Activated CD4-positive, alpha-beta memory T cell treated with anti-CD3 and anti-CD28 coated beads for 36 hours (primary cell): ENCODE data around the gene MAP1B. TPM values are rescaled to one million over a fixed set of nuclear protein-coding genes. Genes with fewer than 3 reads are reported as not detected.

Experiments used
- CTCF ChIA-PET: fragments of 350-600 bp; sonication (Branson Sonifier 250); formaldehyde crosslinking; loops from one replicate; lab custom pipeline; 2021; ENCODE audit warnings: antibody characterized with exemption, inconsistent platforms; lab: Charles Lee
- POLR2A ChIA-PET: fragments of 350-600 bp; sonication (Branson Sonifier 250); formaldehyde crosslinking; loops from one replicate; lab custom pipeline; 2021; ENCODE audit warnings: antibody characterized with exemption; lab: Charles Lee
- DNase-seq: peaks from one replicate; pipeline ENCODE4 v3.0.0-alpha.2; 2020
- H3K27ac Mint-ChIP-seq: one replicate; pipeline ENCODE4 v1.8.0; 2021; ENCODE audit warnings: mixed read lengths
- H3K27me3 Mint-ChIP-seq: one replicate; pipeline ENCODE4 v1.8.0; 2021; ENCODE audit warnings: mixed read lengths
- H3K36me3 Mint-ChIP-seq: one replicate; pipeline ENCODE4 v1.8.0; 2021; ENCODE audit warnings: mixed read lengths
- H3K4me1 Mint-ChIP-seq: one replicate; pipeline ENCODE4 v1.8.0; 2021; ENCODE audit warnings: low read depth, mixed read lengths
- H3K4me3 Mint-ChIP-seq: one replicate; pipeline ENCODE4 v1.8.0; 2021; ENCODE audit warnings: mild to moderate bottlenecking, mixed read lengths
- H3K9me3 Mint-ChIP-seq: one replicate; pipeline ENCODE4 v1.8.0; 2021; ENCODE audit warnings: mixed read lengths
- intact Hi-C: fragments of 100-400 bp; cut with micrococcal nuclease; formaldehyde crosslinking; loops from one replicate; pipeline ENCODE4 v1.15.1; 2023
- total RNA-seq, 2 experiments: library from RNA; stranded (reverse); gene quantifications; one replicate each; pipeline ENCODE4 v1.2.3, GENCODE V29; 2021

The MAP1B gene
- total RNA-seq, 2 experiments from 2014 or later: 0.51 to 0.78 TPM

- POLR2A ChIA-PET: no interaction called here
- intact Hi-C loops: no loop called here
- H3K27ac Mint-ChIP-seq: no peak overlapping the region
- H3K36me3 Mint-ChIP-seq: peaks cover 6% of the 10 kb centered on the region
- DNase-seq: no peak
- H3K27me3 Mint-ChIP-seq: no peaks in the 10 kb centered on the region
- H3K9me3 Mint-ChIP-seq: no peaks in the 10 kb centered on the region
- H3K4me3 Mint-ChIP-seq: no peak overlapping the region
- H3K4me1 Mint-ChIP-seq: peaks cover 24% of the 10 kb centered on the region
- CTCF ChIA-PET: no interaction called here
These were observed 101.2 kb downstream of the MAP1B start for GRCh38 chr5:72208324-72208926.

GRCh38 chr5:72209147-72210115 is 102.2 kb downstream of the MAP1B start:
- H3K4me1 Mint-ChIP-seq: peaks cover 24% of the 10 kb centered on the region
- no peaks in the 10 kb centered on the region for H3K9me3 Mint-ChIP-seq
- H3K4me3 Mint-ChIP-seq: no peak overlapping the region
- no peak for DNase-seq
- H3K36me3 Mint-ChIP-seq: peaks cover 3% of the 10 kb centered on the region
- POLR2A ChIA-PET: no interaction called here
- CTCF ChIA-PET: interaction anchor here (1.5 kb wide), 1 partner anchor 9 kb away, joined by 5 read pairs; no protein-coding TSS in a partner anchor
- intact Hi-C loops: no loop called here
- H3K27ac Mint-ChIP-seq: no peak overlapping the region
- no peaks in the 10 kb centered on the region for H3K27me3 Mint-ChIP-seq

- POLR2A ChIA-PET: no interaction called here
- H3K27ac Mint-ChIP-seq: no peak overlapping the region
- intact Hi-C loops: no loop called here
- peaks cover 18% of the 10 kb centered on the region for H3K4me1 Mint-ChIP-seq
- H3K36me3 Mint-ChIP-seq: peaks cover 5% of the 10 kb centered on the region
- H3K27me3 Mint-ChIP-seq: no peaks in the 10 kb centered on the region
- no peak overlapping the region for H3K4me3 Mint-ChIP-seq
- CTCF ChIA-PET: interaction anchor here (1.5 kb wide), 1 partner anchor 11 kb away, joined by 5 read pairs; no protein-coding TSS in a partner anchor
- no peaks in the 10 kb centered on the region for H3K9me3 Mint-ChIP-seq
- DNase-seq: no peak
These were observed 103.8 kb downstream of the MAP1B start for GRCh38 chr5:72210888-72211678.

- CTCF ChIA-PET: no interaction called here
- no peak overlapping the region for H3K27ac Mint-ChIP-seq
- peaks cover 9% of the 10 kb centered on the region for H3K4me1 Mint-ChIP-seq
- intact Hi-C loops: loop anchor here (2.0 kb wide), 1 partner anchor 23 kb away; no protein-coding TSS in a partner anchor
- H3K36me3 Mint-ChIP-seq: peaks cover 12% of the 10 kb centered on the region
- H3K27me3 Mint-ChIP-seq: no peaks in the 10 kb centered on the region
- H3K4me3 Mint-ChIP-seq: no peak overlapping the region
- POLR2A ChIA-PET: no interaction called here
- H3K9me3 Mint-ChIP-seq: no peaks in the 10 kb centered on the region
- no peak for DNase-seq
These were observed 104.9 kb downstream of the MAP1B start for GRCh38 chr5:72212171-72212570.

- Mint-ChIP-seq H3K27me3 (no peaks in the 10 kb centered on the region), H3K4me3 (no peak overlapping the region), H3K36me3 (peaks cover 21% of the 10 kb centered on the region), H3K4me1 (peaks cover 3% of the 10 kb centered on the region), H3K9me3 (no peaks in the 10 kb centered on the region), H3K27ac (no peak overlapping the region)
- DNase-seq: no peak
- POLR2A ChIA-PET: no interaction called here
- CTCF ChIA-PET: interaction anchor here (1.2 kb wide), 1 partner anchor 95 kb away, joined by 3 read pairs; no protein-coding TSS in a partner anchor
- intact Hi-C loops: loop anchor here (2.0 kb wide), 1 partner anchor 21 kb away; no protein-coding TSS in a partner anchor
These were observed 106.2 kb downstream of the MAP1B start for GRCh38 chr5:72213482-72213881.

- CTCF ChIA-PET: no interaction called here
- H3K36me3 Mint-ChIP-seq: peaks cover 28% of the 10 kb centered on the region
- DNase-seq: no peak
- H3K9me3 Mint-ChIP-seq: no peaks in the 10 kb centered on the region
- no peaks in the 10 kb centered on the region for H3K27me3 Mint-ChIP-seq
- no peak overlapping the region for H3K27ac Mint-ChIP-seq
- H3K4me3 Mint-ChIP-seq: no peak overlapping the region
- intact Hi-C loops: no loop called here
- POLR2A ChIA-PET: no interaction called here
- H3K4me1 Mint-ChIP-seq: no peaks in the 10 kb centered on the region
These were observed 106.9 kb downstream of the MAP1B start for GRCh38 chr5:72214168-72214567.

GRCh38 chr5:72216756-72217155 is 109.5 kb downstream of the MAP1B start:
- Mint-ChIP-seq H3K27ac (no peak overlapping the region), H3K9me3 (no peaks in the 10 kb centered on the region), H3K4me1 (no peaks in the 10 kb centered on the region), H3K27me3 (no peaks in the 10 kb centered on the region), H3K4me3 (no peak overlapping the region), H3K36me3 (peaks cover 46% of the 10 kb centered on the region)
- POLR2A ChIA-PET: no interaction called here
- intact Hi-C loops: no loop called here
- CTCF ChIA-PET: no interaction called here
- DNase-seq: no peak

GRCh38 chr5:72221099-72221498 is 113.8 kb downstream of the MAP1B start:
- no peaks in the 10 kb centered on the region for H3K4me1 Mint-ChIP-seq
- CTCF ChIA-PET: no interaction called here
- no peaks in the 10 kb centered on the region for H3K9me3 Mint-ChIP-seq
- H3K27ac Mint-ChIP-seq: no peak overlapping the region
- POLR2A ChIA-PET: no interaction called here
- H3K4me3 Mint-ChIP-seq: no peak overlapping the region
- no peaks in the 10 kb centered on the region for H3K27me3 Mint-ChIP-seq
- DNase-seq: no peak
- intact Hi-C loops: no loop called here
- H3K36me3 Mint-ChIP-seq: peaks cover 79% of the 10 kb centered on the region

- POLR2A ChIA-PET: no interaction called here
- DNase-seq: no peak
- peaks cover 82% of the 10 kb centered on the region for H3K36me3 Mint-ChIP-seq
- intact Hi-C loops: no loop called here
- H3K4me3 Mint-ChIP-seq: no peak overlapping the region
- no peaks in the 10 kb centered on the region for H3K27me3 Mint-ChIP-seq
- CTCF ChIA-PET: no interaction called here
- no peaks in the 10 kb centered on the region for H3K4me1 Mint-ChIP-seq
- no peak overlapping the region for H3K27ac Mint-ChIP-seq
- no peaks in the 10 kb centered on the region for H3K9me3 Mint-ChIP-seq
These were observed 114.3 kb downstream of the MAP1B start for GRCh38 chr5:72221541-72221940.

GRCh38 chr5:72222521-72222920 is 115.2 kb downstream of the MAP1B start:
- H3K36me3 Mint-ChIP-seq: peaks cover 82% of the 10 kb centered on the region
- no peaks in the 10 kb centered on the region for H3K9me3 Mint-ChIP-seq
- no peaks in the 10 kb centered on the region for H3K4me1 Mint-ChIP-seq
- H3K27me3 Mint-ChIP-seq: no peaks in the 10 kb centered on the region
- CTCF ChIA-PET: no interaction called here
- intact Hi-C loops: no loop called here
- H3K27ac Mint-ChIP-seq: no peak overlapping the region
- H3K4me3 Mint-ChIP-seq: no peak overlapping the region
- DNase-seq: no peak
- POLR2A ChIA-PET: no interaction called here

- POLR2A ChIA-PET: no interaction called here
- H3K4me3 Mint-ChIP-seq: no peak overlapping the region
- H3K36me3 Mint-ChIP-seq: peaks cover 80% of the 10 kb centered on the region
- DNase-seq: no peak
- H3K27me3 Mint-ChIP-seq: no peaks in the 10 kb centered on the region
- CTCF ChIA-PET: interaction anchor here (0.6 kb wide), 1 partner anchor 46 kb away, joined by 3 read pairs; no protein-coding TSS in a partner anchor
- intact Hi-C loops: no loop called here
- no peak overlapping the region for H3K27ac Mint-ChIP-seq
- no peaks in the 10 kb centered on the region for H3K4me1 Mint-ChIP-seq
- H3K9me3 Mint-ChIP-seq: no peaks in the 10 kb centered on the region
These were observed 116.1 kb downstream of the MAP1B start for GRCh38 chr5:72223371-72223770.
